HG03095 (cell line): Measurements from ENCODE around the gene FAM83D.

Source experiments
- ATAC-seq: cut with Tn5 transposase; IDR thresholded peaks from one replicate; pipeline ENCODE4 v1.9.1; 2021; ENCODE audit warnings: moderate library complexity; ENCODE audit not compliant: unreplicated experiment

FAM83D gene

GRCh38 chr20:38997622-38998021, 71.4 kb downstream of the FAM83D start:
- ATAC-seq: peak; percentile 94

GRCh38 chr20:38999217-38999616, 73.0 kb downstream of the FAM83D start:
- ATAC-seq: no peak

- no peak for ATAC-seq
These were observed 74.0 kb downstream of the FAM83D start for GRCh38 chr20:38999965-39000910.
